Measurements from ENCODE around the gene ENG.

GRCh38 chr9:127812936-127813675, 41.4 kb downstream of the ENG start:
- TF ChIP-seq CTCF (IDR thresholded peaks at IDR 0.05) = no peak
- no peak for TF ChIP-seq POLR2A (IDR thresholded peaks at IDR 0.05)

Measured in stomach (tissue), 4 donors.